Measurements from ENCODE around the gene EDN2. TPM values are rescaled to one million over a fixed set of nuclear protein-coding genes. Genes with fewer than 3 reads are reported as not detected.

EDN2 gene
- total RNA-seq, 4 donors from 2014 or later, result 0.40 to 1.2 TPM; not detected in 2

DNA sequence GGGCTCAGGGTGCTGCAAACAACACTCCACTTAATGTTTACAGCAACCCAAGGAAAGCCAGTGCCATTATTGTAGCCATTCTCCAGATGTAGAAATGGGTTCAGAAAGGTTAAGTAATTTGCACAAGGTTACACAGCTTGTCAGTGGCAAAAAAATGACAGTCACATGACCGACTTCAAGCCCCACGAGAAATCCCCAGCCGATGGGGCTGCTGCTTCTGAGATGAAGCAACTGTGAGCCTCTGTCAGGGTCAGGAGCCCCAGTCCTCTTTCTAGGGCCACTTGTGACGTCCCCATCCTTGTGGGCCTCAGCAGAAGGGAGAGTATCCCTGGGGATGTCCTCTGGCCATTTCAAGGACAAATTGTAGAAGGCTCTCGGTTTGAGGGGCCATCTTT is 54.8 kb downstream of the EDN2 start:
- no peaks in the 10 kb centered on the region for H3K9me3 ChIP-seq
- H3K36me3 ChIP-seq, result no peaks in the 10 kb centered on the region
- H3K4me3 ChIP-seq, result no peak overlapping the region
- peaks cover 24 to 45% (median 44%) of the 10 kb centered on the region in 4 donors for H3K4me1 ChIP-seq
- H3K27ac ChIP-seq (replicated peaks in 1 of 4), result no peak overlapping the region
- 77% methylated on average over 5 of the region's 5 CpGs for WGBS
- no peaks in the 10 kb centered on the region for H3K27me3 ChIP-seq
- TF ChIP-seq POLR2AphosphoS5 (IDR thresholded peaks at IDR 0.05) (no peak), POLR2A (IDR thresholded peaks at IDR 0.05; ENCODE audit: low read depth) (no peak), EP300 (IDR thresholded peaks at IDR 0.05) (no peak)
- TF ChIP-seq, protein P1, sequence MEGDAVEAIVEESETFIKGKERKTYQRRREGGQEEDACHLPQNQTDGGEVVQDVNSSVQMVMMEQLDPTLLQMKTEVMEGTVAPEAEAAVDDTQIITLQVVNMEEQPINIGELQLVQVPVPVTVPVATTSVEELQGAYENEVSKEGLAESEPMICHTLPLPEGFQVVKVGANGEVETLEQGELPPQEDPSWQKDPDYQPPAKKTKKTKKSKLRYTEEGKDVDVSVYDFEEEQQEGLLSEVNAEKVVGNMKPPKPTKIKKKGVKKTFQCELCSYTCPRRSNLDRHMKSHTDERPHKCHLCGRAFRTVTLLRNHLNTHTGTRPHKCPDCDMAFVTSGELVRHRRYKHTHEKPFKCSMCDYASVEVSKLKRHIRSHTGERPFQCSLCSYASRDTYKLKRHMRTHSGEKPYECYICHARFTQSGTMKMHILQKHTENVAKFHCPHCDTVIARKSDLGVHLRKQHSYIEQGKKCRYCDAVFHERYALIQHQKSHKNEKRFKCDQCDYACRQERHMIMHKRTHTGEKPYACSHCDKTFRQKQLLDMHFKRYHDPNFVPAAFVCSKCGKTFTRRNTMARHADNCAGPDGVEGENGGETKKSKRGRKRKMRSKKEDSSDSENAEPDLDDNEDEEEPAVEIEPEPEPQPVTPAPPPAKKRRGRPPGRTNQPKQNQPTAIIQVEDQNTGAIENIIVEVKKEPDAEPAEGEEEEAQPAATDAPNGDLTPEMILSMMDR (IDR thresholded peaks at IDR 0.05), result no peak
- intact Hi-C loops (cut with DNase I), result loop anchor here (5.0 kb wide), 2 partner anchors 88 to 162 kb away; no protein-coding TSS in a partner anchor
- DNase-seq (ENCODE audit: extremely low spot score), result no peak

Small RNA genes lying within 50 kb of the gene (small RNA-seq; reads per million reads assigned to genes)
- 0 reads per million in 3 donors for gene RNA5SP45

Other genes starting within 250 kb of the EDN2 start
- 100 to 1,000 TPM in 1 of 4 donors, 10 to 100 TPM in 3; 76.5 to 110 (median 92.4) TPM for gene SCMH1, start 242.4 kb downstream of the EDN2 start, total RNA-seq
- gene FOXO6, start 123.2 kb downstream of the EDN2 start, total RNA-seq, result 1 to 10 TPM in 1 of 4 donors, under 1 TPM in 3; 0.33 to 1.3 (median 0.53) TPM